ENCODE results near the gene GOLGA8N. TPM values are rescaled to one million over a fixed set of nuclear protein-coding genes. Genes with fewer than 3 reads are reported as not detected.

The GOLGA8N gene
- total and polyA plus RNA-seq, 2 of the 8 experiments (the other 6 are each of a cell fraction or from before 2014, with no cell fraction given), result 0.54 to 0.99 TPM

DNA sequence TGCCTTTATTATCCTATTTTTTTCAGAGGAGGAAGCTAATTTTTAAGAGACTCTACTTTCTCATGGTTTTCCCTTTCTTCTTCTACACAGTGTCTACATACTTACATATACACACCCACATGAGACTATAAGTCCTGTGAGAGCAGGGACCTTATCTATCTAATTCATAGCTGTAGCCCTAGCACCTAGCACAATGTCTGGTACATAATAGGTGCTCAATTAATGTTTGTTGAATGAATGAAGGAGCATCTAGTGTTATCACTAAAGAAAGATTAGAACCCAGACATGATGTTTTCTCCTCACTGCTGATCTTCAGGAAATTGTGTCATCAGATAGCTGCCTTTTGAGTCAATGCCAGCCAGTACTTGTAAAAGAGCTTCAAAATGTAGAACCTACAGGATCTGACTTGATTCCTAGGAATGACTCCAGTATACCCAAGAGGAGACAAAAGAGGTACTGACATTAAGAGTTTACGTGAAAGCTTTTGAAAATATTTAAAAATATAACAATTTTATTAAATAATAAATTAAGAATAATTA lies 50.7 kb downstream of the GOLGA8N start (continued):
- no peak for TF ChIP-seq BACH1 (IDR thresholded peaks at IDR 0.05; ENCODE audit: low read length)
- TF ChIP-seq EGR1 (IDR thresholded peaks at IDR 0.05; ENCODE audit: borderline replicate concordance, low read depth, low read length), result no peak
- no peak for TF ChIP-seq SIRT6 (IDR thresholded peaks at IDR 0.05; ENCODE audit: low read length)
- TF ChIP-seq RXRA (IDR thresholded peaks at IDR 0.05; ENCODE audit: insufficient read depth, low read depth, low read length), result no peak
- no peak for TF ChIP-seq TAF1 (IDR thresholded peaks at IDR 0.05; ENCODE audit: low read depth, low read length)

Measured in H1 (cell line).